Measurements from ENCODE around the gene ARL14. TPM values are rescaled to one million over a fixed set of nuclear protein-coding genes. Genes with fewer than 3 reads are reported as not detected.

The ARL14 gene
- polyA plus RNA-seq, 1 experiment = not detected

DNA sequence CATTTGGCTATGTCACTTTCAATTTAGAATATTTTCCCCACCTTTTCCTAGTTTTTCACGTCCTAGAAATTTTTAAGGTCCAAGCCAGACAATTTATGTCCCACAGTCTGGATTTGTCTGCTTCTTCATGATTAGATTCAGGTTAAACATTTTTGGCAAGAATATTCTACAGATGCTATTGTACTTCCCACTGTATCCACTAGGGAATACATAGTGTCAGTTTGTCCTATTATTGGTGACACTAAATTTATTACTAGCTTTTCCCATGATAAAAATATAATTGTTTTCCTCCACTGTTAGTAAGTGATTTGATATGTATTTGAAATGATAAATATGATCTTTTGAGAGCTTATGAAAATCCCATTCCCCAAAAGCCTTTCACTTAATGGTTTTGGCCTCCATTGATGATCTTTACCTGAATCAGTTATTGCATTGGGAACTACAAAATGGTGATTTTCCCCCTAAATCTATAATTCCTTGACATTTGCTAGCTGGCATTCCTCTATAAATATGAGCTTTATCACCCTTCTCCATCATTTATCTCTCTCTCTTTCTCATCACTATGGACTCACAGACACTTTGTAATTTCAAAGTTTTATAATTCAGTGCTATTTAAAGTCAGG is 8.3 kb downstream of the ARL14 start:
- CTCF ChIA-PET = interaction anchor here (0.8 to 3.3 kb wide), 13 partner anchors 10 to 277 kb away, joined by 3 to 14 read pairs (median 4); partner anchors contain the start of gene PPM1L
- no peaks in the 10 kb centered on the region for H3K36me3 ChIP-seq (ENCODE audit: control insufficient read depth, insufficient read depth, low read length)
- no peak for DNase-seq (ENCODE audit: low read depth)
- POLR2A ChIA-PET = no interaction called here
- H3K27me3 ChIP-seq (ENCODE audit: control insufficient read depth, insufficient read depth, low read length) = no peaks in the 10 kb centered on the region
- H3K4me3 ChIP-seq (ENCODE audit: low read depth, low read length) = no peak overlapping the region
- TF ChIP-seq CTCF (IDR thresholded peaks at IDR 0.05; ENCODE audit: insufficient read depth, low read depth, low read length) = peak; percentile 52; the same call in 1 of the 2 replicates

GRCh38 chr3:160686955-160687535 is 10.1 kb downstream of the ARL14 start:
- Histone ChIP-seq H3K27me3 (ENCODE audit: control insufficient read depth, insufficient read depth, low read length) (no peaks in the 10 kb centered on the region), H3K36me3 (ENCODE audit: control insufficient read depth, insufficient read depth, low read length) (no peaks in the 10 kb centered on the region), H3K4me3 (ENCODE audit: low read depth, low read length) (no peak overlapping the region)
- TF ChIP-seq CTCF (IDR thresholded peaks at IDR 0.05; ENCODE audit: insufficient read depth, low read depth, low read length) = peak; percentile 47
- CTCF ChIA-PET = interaction anchor here (0.7 to 3.3 kb wide), 17 partner anchors 9 to 585 kb away, joined by 3 to 20 read pairs (median 5); partner anchors contain the start of genes ARL14 and PPM1L
- POLR2A ChIA-PET = no interaction called here
- no peak for DNase-seq (ENCODE audit: low read depth)

- TF ChIP-seq CTCF (IDR thresholded peaks at IDR 0.05; ENCODE audit: insufficient read depth, low read depth, low read length) = no peak
- no peak overlapping the region for H3K4me3 ChIP-seq (ENCODE audit: low read depth, low read length)
- H3K36me3 ChIP-seq (ENCODE audit: control insufficient read depth, insufficient read depth, low read length) = no peaks in the 10 kb centered on the region
- no peaks in the 10 kb centered on the region for H3K27me3 ChIP-seq (ENCODE audit: control insufficient read depth, insufficient read depth, low read length)
- DNase-seq (ENCODE audit: low read depth) = no peak
- ChIA-PET POLR2A (no interaction called here), CTCF (interaction anchor here (0.6 kb wide), 1 partner anchor 56 kb away, joined by 3 read pairs; no protein-coding TSS in a partner anchor)
These were observed 14.2 kb downstream of the ARL14 start for GRCh38 chr3:160691151-160691550.

GRCh38 chr3:160691962-160692361 is 15.0 kb downstream of the ARL14 start:
- H3K27me3 ChIP-seq (ENCODE audit: control insufficient read depth, insufficient read depth, low read length) = no peaks in the 10 kb centered on the region
- H3K4me3 ChIP-seq (ENCODE audit: low read depth, low read length) = no peak overlapping the region
- no peak for TF ChIP-seq CTCF (IDR thresholded peaks at IDR 0.05; ENCODE audit: insufficient read depth, low read depth, low read length)
- ChIA-PET CTCF (interaction anchor here (0.9 kb wide), 1 partner anchor 250 kb away, joined by 3 read pairs; no protein-coding TSS in a partner anchor), POLR2A (no interaction called here)
- no peaks in the 10 kb centered on the region for H3K36me3 ChIP-seq (ENCODE audit: control insufficient read depth, insufficient read depth, low read length)
- DNase-seq (ENCODE audit: low read depth) = no peak

- ChIA-PET POLR2A (no interaction called here), CTCF (interaction anchor here (0.9 kb wide), 1 partner anchor 13 kb away, joined by 5 read pairs; no protein-coding TSS in a partner anchor)
- no peaks in the 10 kb centered on the region for H3K27me3 ChIP-seq (ENCODE audit: control insufficient read depth, insufficient read depth, low read length)
- no peak overlapping the region for H3K4me3 ChIP-seq (ENCODE audit: low read depth, low read length)
- no peak for TF ChIP-seq CTCF (IDR thresholded peaks at IDR 0.05; ENCODE audit: insufficient read depth, low read depth, low read length)
- DNase-seq (ENCODE audit: low read depth) = no peak
- H3K36me3 ChIP-seq (ENCODE audit: control insufficient read depth, insufficient read depth, low read length) = no peaks in the 10 kb centered on the region
These were observed 16.2 kb downstream of the ARL14 start for GRCh38 chr3:160693191-160693590.

Data from BJ (cell line).